GM10266 (cell line): ENCODE data around the gene GRB7.
A peak's percentile ranks its signal among the peaks of the same experiment; 100 is the strongest.

Experiments
- DNase-seq: peaks from one replicate; pipeline ENCODE4 v3.0.0; 2012; ENCODE audit errors: extremely low spot score
- TF ChIP-seq, protein P1 (sequence below): IDR thresholded peaks from 2 replicates; pipeline ENCODE4 v1.5.1; 2012; ENCODE audit warnings: mild to moderate bottlenecking, low read depth; ENCODE audit not compliant: control insufficient read depth, insufficient read depth; ENCODE audit errors: missing control alignments

Gene GRB7

GRCh38 chr17:39738568-39738901 is 797 bp downstream of the GRB7 start:
- TF ChIP-seq, protein P1, sequence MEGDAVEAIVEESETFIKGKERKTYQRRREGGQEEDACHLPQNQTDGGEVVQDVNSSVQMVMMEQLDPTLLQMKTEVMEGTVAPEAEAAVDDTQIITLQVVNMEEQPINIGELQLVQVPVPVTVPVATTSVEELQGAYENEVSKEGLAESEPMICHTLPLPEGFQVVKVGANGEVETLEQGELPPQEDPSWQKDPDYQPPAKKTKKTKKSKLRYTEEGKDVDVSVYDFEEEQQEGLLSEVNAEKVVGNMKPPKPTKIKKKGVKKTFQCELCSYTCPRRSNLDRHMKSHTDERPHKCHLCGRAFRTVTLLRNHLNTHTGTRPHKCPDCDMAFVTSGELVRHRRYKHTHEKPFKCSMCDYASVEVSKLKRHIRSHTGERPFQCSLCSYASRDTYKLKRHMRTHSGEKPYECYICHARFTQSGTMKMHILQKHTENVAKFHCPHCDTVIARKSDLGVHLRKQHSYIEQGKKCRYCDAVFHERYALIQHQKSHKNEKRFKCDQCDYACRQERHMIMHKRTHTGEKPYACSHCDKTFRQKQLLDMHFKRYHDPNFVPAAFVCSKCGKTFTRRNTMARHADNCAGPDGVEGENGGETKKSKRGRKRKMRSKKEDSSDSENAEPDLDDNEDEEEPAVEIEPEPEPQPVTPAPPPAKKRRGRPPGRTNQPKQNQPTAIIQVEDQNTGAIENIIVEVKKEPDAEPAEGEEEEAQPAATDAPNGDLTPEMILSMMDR = no peak
- DNase-seq = peak; percentile 75

GRCh38 chr17:39738983-39739884 is 1.5 kb downstream of the GRB7 start:
- no peak for DNase-seq
- TF ChIP-seq, protein P1 = no peak

GRCh38 chr17:39739885-39740356 is 2.2 kb downstream of the GRB7 start:
- TF ChIP-seq, protein P1 = no peak
- no peak for DNase-seq

DNA sequence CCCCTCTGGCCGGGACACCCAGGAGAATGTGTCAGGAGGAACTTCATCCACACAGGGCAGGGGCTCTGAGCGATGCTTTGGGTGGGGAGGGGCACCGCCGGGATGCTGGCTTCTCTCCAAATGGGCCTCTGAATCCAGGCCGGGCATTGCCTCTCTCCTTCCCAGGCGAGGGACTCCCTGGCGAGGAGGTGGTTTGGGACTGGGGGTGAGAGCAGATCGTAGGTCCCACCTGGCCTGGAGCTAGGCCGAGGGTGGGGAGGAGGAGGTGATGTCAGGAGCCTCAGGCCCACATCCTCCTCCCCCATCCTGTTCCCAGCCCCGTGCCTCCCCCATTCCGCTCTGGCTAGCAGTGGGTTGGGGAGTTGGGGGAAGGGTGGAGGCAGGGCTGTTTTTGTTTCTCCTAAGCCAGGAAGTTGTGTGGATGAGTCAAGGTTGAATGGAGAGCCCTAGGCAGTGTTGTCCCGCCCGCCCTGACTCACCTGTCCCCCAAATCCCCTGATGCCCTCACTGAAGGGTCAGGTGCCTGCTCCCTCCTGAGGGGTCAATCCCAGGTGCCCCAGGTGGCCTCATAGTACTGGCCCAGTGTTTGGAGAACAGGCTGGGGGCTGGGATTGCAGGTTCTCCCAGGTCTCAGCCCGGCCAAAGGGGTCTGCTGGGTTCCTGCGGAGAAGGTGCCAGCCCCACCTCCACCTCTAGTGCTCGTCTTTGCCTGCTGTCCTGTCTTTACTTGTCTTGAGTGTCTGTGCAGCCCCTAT is 2.8 kb downstream of the GRB7 start:
- TF ChIP-seq, protein P1 = no peak
- DNase-seq = no peak

- TF ChIP-seq, protein P1 = no peak
Measured at GRCh38 chr17:39742126-39742855, 4.6 kb downstream of the GRB7 start.

GRCh38 chr17:39742856-39743436 is 5.2 kb downstream of the GRB7 start:
- TF ChIP-seq, protein P1 = no peak
- no peak for DNase-seq

More at GRCh38 chr17:39742126-39742855, 4.6 kb downstream of the GRB7 start:
- DNase-seq = no peak
